ENCODE results near the gene NIM1K.
A peak's percentile ranks its signal among the peaks of the same experiment; 100 is the strongest.

The NIM1K gene

GRCh38 chr5:43268188-43268820 lies 76.3 kb downstream of the NIM1K start:
- DNase-seq = no peak
- TF ChIP-seq POLR2A (IDR thresholded peaks at IDR 0.05; ENCODE audit: low read length) (no peak), GATA1 (IDR thresholded peaks at IDR 0.05; ENCODE audit: low read depth, low read length) (no peak)

GRCh38 chr5:43270645-43271044 lies 78.6 kb downstream of the NIM1K start:
- no peak for TF ChIP-seq POLR2A (IDR thresholded peaks at IDR 0.05; ENCODE audit: low read length)
- TF ChIP-seq GATA1 (IDR thresholded peaks at IDR 0.05; ENCODE audit: low read depth, low read length) = no peak
- no peak for DNase-seq

- DNase-seq = no peak
- TF ChIP-seq GATA1 (IDR thresholded peaks at IDR 0.05; ENCODE audit: low read depth, low read length) (no peak), POLR2A (IDR thresholded peaks at IDR 0.05; ENCODE audit: low read length) (no peak)
Observed at GRCh38 chr5:43273552-43273951, 81.5 kb downstream of the NIM1K start.

GRCh38 chr5:43274435-43275114 lies 82.5 kb downstream of the NIM1K start:
- no peak for TF ChIP-seq POLR2A (IDR thresholded peaks at IDR 0.05; ENCODE audit: low read length)
- TF ChIP-seq GATA1 (IDR thresholded peaks at IDR 0.05; ENCODE audit: low read depth, low read length) = no peak
- DNase-seq = peak in 1 of 2 experiments; percentile 5

- DNase-seq = no peak
- TF ChIP-seq GATA1 (IDR thresholded peaks at IDR 0.05; ENCODE audit: low read depth, low read length) (no peak), POLR2A (IDR thresholded peaks at IDR 0.05; ENCODE audit: low read length) (no peak)
Observed at GRCh38 chr5:43275391-43275790, 83.4 kb downstream of the NIM1K start.

- TF ChIP-seq POLR2A (IDR thresholded peaks at IDR 0.05; ENCODE audit: low read length) (no peak), GATA1 (IDR thresholded peaks at IDR 0.05; ENCODE audit: low read depth, low read length) (no peak)
- no peak for DNase-seq
Observed at GRCh38 chr5:43279548-43280274, 87.7 kb downstream of the NIM1K start.

- no peak for DNase-seq
Observed at GRCh38 chr5:43281840-43282658, 90.0 kb downstream of the NIM1K start.

GRCh38 chr5:43286623-43287022 lies 94.6 kb downstream of the NIM1K start:
- TF ChIP-seq GATA1 (IDR thresholded peaks at IDR 0.05; ENCODE audit: low read depth, low read length) (no peak), POLR2A (IDR thresholded peaks at IDR 0.05; ENCODE audit: low read length) (no peak)
- no peak for DNase-seq

More at GRCh38 chr5:43281840-43282658, 90.0 kb downstream of the NIM1K start:
- TF ChIP-seq POLR2A (IDR thresholded peaks at IDR 0.05; ENCODE audit: low read length) (no peak), GATA1 (IDR thresholded peaks at IDR 0.05; ENCODE audit: low read depth, low read length) (no peak)

- DNase-seq = no peak
- TF ChIP-seq POLR2A (IDR thresholded peaks at IDR 0.05; ENCODE audit: low read length) (no peak), GATA1 (IDR thresholded peaks at IDR 0.05; ENCODE audit: low read depth, low read length) (no peak)
Observed at GRCh38 chr5:43287493-43287892, 95.5 kb downstream of the NIM1K start.

GRCh38 chr5:43288269-43288831 lies 96.3 kb downstream of the NIM1K start:
- DNase-seq = no peak
- no peak for TF ChIP-seq GATA1 (IDR thresholded peaks at IDR 0.05; ENCODE audit: low read depth, low read length)
- no peak for TF ChIP-seq POLR2A (IDR thresholded peaks at IDR 0.05; ENCODE audit: low read length)

GRCh38 chr5:43290726-43291125 lies 98.7 kb downstream of the NIM1K start:
- TF ChIP-seq GATA1 (IDR thresholded peaks at IDR 0.05; ENCODE audit: low read depth, low read length) = no peak
- no peak for TF ChIP-seq POLR2A (IDR thresholded peaks at IDR 0.05; ENCODE audit: low read length)
- no peak for DNase-seq

- no peak for DNase-seq
- no peak for TF ChIP-seq GATA1 (IDR thresholded peaks at IDR 0.05; ENCODE audit: low read depth, low read length)
- no peak for TF ChIP-seq POLR2A (IDR thresholded peaks at IDR 0.05; ENCODE audit: low read length)
Observed at GRCh38 chr5:43294226-43294625, 102.2 kb downstream of the NIM1K start.

GRCh38 chr5:43295202-43295601 lies 103.2 kb downstream of the NIM1K start:
- DNase-seq = no peak
- TF ChIP-seq POLR2A (IDR thresholded peaks at IDR 0.05; ENCODE audit: low read length) (no peak), GATA1 (IDR thresholded peaks at IDR 0.05; ENCODE audit: low read depth, low read length) (no peak)
